Activated CD4-positive, alpha-beta T cell treated with anti-CD3 and anti-CD28 coated beads, Interleukin-2, amount 50 U/mL, for 24 hours (primary cell): Measurements from ENCODE around the gene PNMT.
"Not testable (repeated sequence)": the region's sequence is repeated elsewhere in the genome, so short reads cannot be mapped to it uniquely, and the experiment has no call there.

Experiments
- DNase-seq, 2 donors: peaks; one replicate each; pipeline ENCODE4 v3.0.0-alpha.2; 2020; ENCODE audit warnings: low read depth in 1 of 2, low spot score in 1 of 2

PNMT gene

DNA sequence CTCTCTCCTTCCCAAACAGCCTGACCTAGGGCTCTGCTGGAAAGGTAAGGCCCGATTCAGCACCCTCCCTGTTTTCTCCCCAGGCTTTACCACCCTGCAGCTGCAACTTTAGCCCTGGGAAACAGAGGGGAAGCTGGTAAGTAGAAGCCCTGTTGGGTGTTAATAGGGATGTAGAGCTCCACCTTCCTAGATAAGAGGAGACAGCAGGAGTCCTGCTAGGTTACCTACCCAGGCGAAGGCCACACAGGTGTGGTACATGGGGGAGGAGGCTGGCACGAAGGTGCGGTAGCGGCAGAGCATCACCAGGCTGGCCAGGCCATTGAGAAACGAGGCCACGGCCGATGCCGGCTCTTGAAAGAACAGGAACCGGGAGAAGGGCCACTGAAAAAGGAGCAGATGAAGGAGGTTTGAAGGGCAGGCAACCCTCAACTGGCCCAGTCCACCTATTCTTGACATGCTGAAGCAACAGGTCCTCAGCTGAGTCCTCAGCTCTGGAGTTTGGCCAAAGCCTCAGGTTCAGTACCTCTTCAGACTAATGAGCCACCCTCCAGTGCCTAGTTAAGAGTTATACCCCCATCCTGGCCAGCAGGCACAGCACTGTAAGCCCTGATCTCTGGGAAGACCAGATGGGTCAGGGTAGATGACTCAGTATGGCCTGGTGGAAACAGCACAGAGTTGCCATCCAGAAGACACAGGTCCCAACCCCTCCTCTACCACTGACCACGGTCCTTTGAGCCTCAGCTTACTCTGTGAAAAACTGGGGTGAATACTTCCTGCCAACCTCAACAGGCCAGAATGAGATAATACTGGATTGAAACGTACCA lies 16.3 kb downstream of the PNMT start:
- no peak for DNase-seq

- no peak for DNase-seq
These were observed 18.9 kb downstream of the PNMT start for GRCh38 chr17:39687101-39687545.

- DNase-seq, result peak; percentile 66 to 73
These were observed 19.6 kb downstream of the PNMT start, which contains the start of gene PGAP3 for GRCh38 chr17:39687546-39688474. Gene PGAP3 (minus strand): TSS chr17:39688057. CDS start chr17:39688014, 43 bp downstream.

- DNase-seq, result no peak
These were observed 20.2 kb downstream of the PNMT start for GRCh38 chr17:39688475-39688835.

GRCh38 chr17:39688945-39689344 lies 20.7 kb downstream of the PNMT start:
- no peak for DNase-seq

DNA sequence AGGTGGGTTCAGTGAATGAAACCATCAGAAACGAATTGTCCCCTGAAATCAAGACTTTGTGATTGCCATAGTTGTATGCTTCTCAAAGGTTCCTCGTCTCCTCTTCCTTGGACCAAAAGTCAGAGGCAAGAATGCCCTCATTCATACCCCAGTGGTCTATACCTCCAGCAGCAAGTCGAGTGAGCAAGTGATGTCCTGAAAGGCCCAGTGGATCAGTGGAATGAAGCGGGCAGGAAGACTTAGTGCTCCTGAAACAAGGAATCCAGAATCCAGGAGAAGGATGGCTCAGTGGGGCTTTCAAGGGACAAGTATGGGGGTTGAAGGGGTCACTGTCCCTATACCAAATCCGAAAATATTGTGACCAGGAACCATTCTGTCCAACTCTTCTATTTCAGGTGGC lies 26.3 kb downstream of the PNMT start:
- DNase-seq, result no peak

DNA sequence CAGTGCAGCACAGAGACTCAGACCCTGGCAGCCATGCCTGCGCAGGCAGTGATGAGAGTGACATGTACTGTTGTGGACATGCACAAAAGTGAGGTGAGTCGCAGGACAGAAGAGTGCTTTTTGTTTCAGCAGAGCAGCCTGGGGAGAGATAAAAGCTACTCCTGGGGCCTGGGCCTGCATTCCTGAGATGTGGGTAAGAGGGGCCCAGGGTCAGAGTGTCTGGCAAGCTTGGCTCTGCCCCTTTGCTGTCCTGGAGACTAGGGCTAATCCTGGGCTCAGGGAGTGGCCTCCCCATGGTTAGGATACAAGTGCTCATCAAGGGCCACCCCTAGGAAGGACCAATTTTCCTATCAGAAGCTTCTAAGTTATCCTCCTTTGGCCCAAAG lies 26.8 kb downstream of the PNMT start:
- no peak for DNase-seq

GRCh38 chr17:39696731-39697130 lies 28.5 kb downstream of the PNMT start:
- no peak for DNase-seq

- no peak for DNase-seq
These were observed 29.7 kb downstream of the PNMT start for GRCh38 chr17:39697961-39698360.

- DNase-seq, result not testable (repeated sequence)
These were observed 31.0 kb downstream of the PNMT start for GRCh38 chr17:39699157-39699817.

- DNase-seq, result no peak
These were observed 31.5 kb downstream of the PNMT start, which contains the start of gene ERBB2 for GRCh38 chr17:39699818-39700147. Gene ERBB2 (plus strand): TSS chr17:39700064. CDS start chr17:39700239, 175 bp downstream.

DNA sequence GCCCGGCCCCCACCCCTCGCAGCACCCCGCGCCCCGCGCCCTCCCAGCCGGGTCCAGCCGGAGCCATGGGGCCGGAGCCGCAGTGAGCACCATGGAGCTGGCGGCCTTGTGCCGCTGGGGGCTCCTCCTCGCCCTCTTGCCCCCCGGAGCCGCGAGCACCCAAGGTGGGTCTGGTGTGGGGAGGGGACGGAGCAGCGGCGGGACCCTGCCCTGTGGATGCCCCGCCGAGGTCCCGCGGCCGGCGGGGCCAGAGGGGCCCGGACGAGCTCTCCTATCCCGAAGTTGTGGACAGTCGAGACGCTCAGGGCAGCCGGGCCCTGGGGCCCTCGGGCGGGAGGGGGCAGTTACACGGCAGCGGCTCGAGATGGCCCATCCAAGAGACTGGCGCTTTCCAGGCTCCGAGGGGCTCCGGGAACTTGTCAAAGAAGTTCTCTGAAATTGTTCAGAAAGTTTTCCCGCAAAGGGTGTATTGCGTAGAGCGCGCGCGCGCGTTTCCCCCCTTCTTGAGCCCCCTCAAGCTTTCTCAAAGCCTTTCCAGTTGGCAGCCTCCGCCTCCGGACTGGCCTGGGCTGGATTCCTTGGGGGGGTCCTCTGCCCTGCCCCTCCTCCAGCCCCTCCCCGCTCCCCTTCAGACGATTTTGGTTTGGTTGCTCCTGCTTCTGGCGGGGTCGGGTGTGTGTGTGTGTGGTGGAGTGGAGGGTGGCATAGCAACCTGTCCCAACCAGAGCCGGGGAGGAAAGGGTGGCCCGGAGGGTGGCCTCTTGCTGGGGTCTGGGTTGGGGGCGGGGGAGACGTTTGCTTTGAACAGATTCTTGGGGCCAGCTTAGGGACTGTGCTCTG lies 32.1 kb downstream of the PNMT start:
- no peak for DNase-seq

- no peak for DNase-seq
These were observed 32.9 kb downstream of the PNMT start for GRCh38 chr17:39701012-39701783.

DNA sequence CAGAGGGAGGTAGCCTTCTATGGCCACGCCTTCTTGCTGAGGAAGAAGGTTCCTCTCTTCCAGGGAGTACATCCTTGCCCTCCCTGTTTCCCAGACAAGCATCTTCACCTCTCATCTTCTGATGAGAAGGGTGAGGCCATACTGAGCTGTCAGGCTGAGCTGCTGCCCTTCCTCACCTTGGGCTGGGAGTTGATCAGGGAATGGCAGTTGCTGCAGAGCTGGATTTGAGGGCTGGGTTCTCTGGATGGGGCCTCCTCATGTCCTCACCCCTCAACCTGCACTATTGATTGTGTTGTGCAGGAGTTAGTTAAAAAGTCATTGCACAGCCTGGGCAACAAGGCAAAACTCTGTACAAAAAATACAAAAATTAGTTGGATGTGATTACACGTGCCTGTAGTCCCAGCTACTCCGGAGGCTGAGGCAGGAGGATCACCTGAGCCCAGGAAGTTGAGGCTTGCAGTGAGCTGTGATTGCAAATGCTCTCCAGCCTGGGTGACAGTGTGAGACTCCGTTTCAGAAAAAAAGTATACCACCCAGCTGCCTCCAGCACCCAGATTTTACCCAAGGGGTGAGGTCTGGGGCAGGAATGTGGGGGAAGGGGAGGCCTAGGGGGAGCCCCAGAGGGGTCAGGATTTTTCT lies 33.6 kb downstream of the PNMT start:
- no peak for DNase-seq

DNA sequence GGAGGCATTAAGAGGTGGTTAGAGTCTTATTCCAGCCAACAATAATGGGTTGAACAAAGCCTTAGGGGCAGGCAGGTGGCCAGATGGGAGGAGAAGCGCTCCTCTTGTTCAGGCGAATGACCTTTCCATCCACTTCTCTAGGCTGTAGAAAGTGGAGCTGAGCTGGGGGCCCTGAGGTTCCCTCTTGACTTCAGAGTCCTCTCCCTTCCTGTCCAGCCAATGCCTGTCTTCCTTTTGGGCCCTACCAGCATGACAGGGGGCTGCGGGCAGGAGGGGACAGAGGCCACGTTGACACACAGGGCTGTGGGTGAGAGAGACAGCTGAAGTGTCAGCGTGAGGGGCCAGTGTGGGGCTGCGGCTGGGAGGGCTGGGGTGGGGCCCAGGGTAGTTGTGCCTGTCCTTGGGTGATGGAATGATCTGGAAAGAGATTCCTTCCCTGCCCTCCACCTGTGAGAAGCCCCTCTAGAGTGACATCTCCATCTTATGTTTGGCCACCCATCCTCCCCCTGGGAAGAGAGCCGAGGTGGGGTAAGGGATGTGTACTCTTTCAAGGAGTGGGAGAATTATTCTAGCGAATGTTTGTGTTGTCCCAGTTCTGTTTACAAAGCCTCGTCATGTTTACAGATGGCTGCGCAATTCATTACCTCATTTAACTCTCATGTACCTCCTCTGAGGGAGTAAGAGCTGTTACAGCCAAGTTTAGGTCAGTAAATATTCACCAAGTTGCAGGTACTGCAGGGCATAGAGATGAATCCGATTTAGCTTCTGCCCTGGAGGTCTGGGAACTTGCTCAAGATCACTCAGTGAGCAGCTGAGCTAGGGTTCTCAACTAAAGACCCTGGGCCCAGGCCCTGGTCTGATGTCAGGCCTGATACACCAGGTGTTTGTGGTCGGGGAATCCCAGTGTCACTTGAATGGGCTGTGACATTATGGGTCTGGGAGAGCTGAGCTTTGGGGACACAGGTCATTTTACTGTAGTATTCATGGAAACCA lies 34.9 kb downstream of the PNMT start:
- no peak for DNase-seq

DNA sequence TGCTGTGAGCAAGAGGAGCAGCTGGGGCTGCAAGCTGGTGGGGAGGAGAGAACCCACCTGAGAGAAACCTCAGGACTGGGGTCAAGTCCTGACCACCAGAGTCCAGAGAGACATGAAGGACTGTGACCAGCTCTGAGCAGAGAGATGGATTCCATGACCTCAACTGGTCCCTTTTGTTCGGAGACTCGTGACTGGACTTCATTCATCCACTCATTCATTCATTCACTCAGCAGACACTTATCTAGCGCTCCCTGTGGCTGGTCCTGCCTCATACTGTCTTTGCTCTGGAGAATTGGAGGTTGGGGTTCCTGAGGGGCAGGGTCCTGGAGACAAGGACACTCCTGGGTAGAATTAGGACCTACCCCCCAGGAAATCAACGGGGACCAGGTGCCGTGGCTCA lies 35.7 kb downstream of the PNMT start:
- no peak for DNase-seq

GRCh38 chr17:39704821-39705551 lies 36.7 kb downstream of the PNMT start:
- no peak for DNase-seq
